ENCODE results near the gene ZW10.
A peak's percentile ranks its signal among the peaks of the same experiment; 100 is the strongest.
"Not testable (repeated sequence)": the region's sequence is repeated elsewhere in the genome, so short reads cannot be mapped to it uniquely, and the experiment has no call there.

The ZW10 gene

DNA sequence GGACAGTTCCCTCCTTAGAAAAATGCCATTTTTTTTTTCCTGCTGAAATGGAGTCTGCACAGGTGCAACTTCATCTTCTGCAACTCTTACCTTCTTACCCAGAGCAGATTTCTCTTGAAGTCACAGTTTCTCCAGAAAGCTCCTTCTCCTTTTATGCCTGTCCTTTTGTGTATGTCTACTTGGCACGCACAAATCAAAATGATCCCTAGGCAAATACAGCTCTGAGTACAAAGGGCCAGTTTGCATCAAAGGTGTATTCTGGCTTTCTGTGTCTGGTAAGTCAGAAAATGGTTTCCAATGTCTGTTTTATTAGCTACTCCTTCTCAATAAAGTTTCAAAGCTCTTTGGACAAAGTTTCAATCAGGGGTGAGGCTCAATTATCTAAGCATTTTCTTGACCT is 8.6 kb upstream of the ZW10 start:
- H3K9ac ChIP-seq (ENCODE audit: low read depth, low read length) = no peak overlapping the region
- H3K9me3 ChIP-seq (ENCODE audit: control insufficient read depth, insufficient read depth, low read length) = no peaks in the 10 kb centered on the region
- no peak overlapping the region for H3K4me3 ChIP-seq (ENCODE audit: low read depth, low read length)
- H3K4me1 ChIP-seq (ENCODE audit: control insufficient read depth, insufficient read depth, low read length) = no peaks in the 10 kb centered on the region
- no peaks in the 10 kb centered on the region for H3K36me3 ChIP-seq (ENCODE audit: control insufficient read depth, insufficient read depth, low read length)
- no peaks in the 10 kb centered on the region for H3K27me3 ChIP-seq (ENCODE audit: control insufficient read depth, insufficient read depth, low read length)

DNA sequence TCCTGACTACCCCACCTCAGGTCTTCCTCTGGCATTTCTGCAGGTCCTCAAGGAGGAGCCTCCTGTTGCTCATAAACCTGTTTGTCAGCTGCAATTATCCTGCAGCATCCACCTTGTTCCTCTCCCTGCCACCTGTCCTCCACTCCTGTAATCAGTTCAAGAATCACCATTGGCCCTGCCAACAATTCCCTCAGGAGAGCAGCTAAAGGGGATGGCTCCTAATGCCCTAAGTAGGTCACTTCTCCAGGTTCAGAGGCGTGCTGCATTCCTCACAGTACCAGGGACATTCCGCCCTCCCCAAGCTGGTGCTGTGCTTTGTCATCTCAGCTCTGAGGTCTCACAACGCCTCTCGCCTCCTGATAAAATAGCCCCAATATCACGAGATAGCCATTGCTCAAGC is 8.2 kb upstream of the ZW10 start:
- H3K9ac ChIP-seq (ENCODE audit: low read depth, low read length) = no peak overlapping the region
- H3K9me3 ChIP-seq (ENCODE audit: control insufficient read depth, insufficient read depth, low read length) = no peaks in the 10 kb centered on the region
- no peaks in the 10 kb centered on the region for H3K27me3 ChIP-seq (ENCODE audit: control insufficient read depth, insufficient read depth, low read length)
- H3K4me3 ChIP-seq (ENCODE audit: low read depth, low read length) = no peak overlapping the region
- no peaks in the 10 kb centered on the region for H3K4me1 ChIP-seq (ENCODE audit: control insufficient read depth, insufficient read depth, low read length)
- H3K36me3 ChIP-seq (ENCODE audit: control insufficient read depth, insufficient read depth, low read length) = no peaks in the 10 kb centered on the region

DNA sequence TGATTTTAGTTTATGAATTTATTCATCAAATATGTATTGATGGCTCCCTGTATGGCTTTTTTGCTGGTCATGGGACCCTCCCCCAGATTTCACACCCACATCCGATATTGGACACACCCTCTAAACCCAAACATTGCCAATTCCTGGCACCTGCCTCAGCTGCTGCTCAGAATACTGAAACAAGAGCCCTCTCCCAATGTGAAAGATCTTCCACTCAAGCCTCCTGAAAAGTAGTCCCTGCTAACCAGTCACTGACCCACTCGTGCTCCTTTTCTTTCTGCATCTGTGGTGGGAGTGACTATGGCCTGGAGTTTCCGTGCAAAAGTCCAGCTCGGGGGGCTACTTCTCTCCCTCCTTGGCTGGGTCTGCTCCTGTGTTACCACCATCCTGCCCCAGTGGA is 6.0 kb upstream of the ZW10 start, which contains the start of gene CLDN25:
Gene CLDN25 (plus strand): TSS at position 301 of the 400 bp plus-strand sequence. CDS start 0 bp downstream, at position 301.
- Histone ChIP-seq H3K27me3 (ENCODE audit: control insufficient read depth, insufficient read depth, low read length) (no peaks in the 10 kb centered on the region), H3K4me3 (ENCODE audit: low read depth, low read length) (no peak within 1 kb of the TSS), H3K4me1 (ENCODE audit: control insufficient read depth, insufficient read depth, low read length) (no peaks in the 10 kb centered on the region), H3K9me3 (ENCODE audit: control insufficient read depth, insufficient read depth, low read length) (no peaks in the 10 kb centered on the region), H3K36me3 (ENCODE audit: control insufficient read depth, insufficient read depth, low read length) (no peaks in the 10 kb centered on the region), H3K9ac (ENCODE audit: low read depth, low read length) (no peak within 1 kb of the TSS)

DNA sequence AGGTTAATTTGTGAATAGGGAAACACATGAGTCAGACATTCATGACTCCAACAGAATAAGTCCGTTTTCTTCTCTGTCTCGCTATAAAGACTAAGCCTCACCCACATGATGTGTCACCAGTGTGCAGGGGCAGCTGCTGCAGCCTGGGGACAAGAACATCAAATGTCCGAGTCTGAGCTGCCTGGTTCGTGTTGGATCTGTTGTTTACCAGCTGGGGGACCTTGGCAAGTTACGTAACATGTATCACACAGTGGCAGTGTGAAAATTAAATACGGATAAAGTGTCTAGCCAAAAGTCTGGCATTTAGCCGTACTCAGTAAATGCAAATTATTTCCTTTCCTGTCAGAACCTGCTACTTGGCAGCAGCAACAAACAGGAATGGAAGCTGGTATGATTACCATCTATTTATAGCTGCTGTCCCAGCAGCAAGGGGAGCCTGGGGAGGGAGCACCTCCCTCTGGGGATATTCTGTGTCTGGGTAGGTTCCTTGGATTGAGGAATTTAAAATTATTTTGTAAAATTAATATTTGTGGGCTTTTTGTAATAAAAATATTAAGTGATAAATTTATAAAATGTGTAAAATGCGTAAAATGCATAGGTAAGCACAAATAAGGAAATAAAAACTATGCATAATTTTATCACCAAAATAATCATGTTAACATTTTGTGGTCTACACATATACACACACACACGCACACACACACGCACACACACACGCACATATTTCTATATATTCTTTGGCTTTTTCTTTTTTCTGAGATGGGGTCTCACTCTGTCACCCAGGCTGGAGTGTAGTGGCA is 4.8 kb upstream of the ZW10 start:
- Histone ChIP-seq H3K4me3 (ENCODE audit: low read depth, low read length) (no peak overlapping the region), H3K27me3 (ENCODE audit: control insufficient read depth, insufficient read depth, low read length) (no peaks in the 10 kb centered on the region), H3K4me1 (ENCODE audit: control insufficient read depth, insufficient read depth, low read length) (no peaks in the 10 kb centered on the region), H3K9me3 (ENCODE audit: control insufficient read depth, insufficient read depth, low read length) (no peaks in the 10 kb centered on the region), H3K36me3 (ENCODE audit: control insufficient read depth, insufficient read depth, low read length) (peaks cover under 1% of the 10 kb centered on the region), H3K9ac (ENCODE audit: low read depth, low read length) (no peak overlapping the region)

DNA sequence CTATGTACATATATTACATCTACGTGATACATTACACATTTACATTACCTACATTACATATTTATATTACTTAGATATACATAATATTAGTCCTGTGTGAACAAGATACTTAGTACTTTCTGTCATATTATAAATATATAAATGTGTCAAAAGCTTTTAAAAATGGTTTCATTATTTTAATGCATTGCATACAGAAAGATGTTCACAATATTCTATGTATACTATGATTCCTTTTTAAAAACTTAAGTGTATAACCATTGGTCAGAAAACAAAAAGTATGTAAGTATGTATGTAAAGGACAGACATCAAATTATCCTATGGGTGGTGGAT is 647 bp upstream of the ZW10 start:
- no peaks in the 10 kb centered on the region for H3K9me3 ChIP-seq (ENCODE audit: control insufficient read depth, insufficient read depth, low read length)
- peak overlapping the region; percentile 100 for H3K4me3 ChIP-seq (ENCODE audit: low read depth, low read length)
- H3K36me3 ChIP-seq (ENCODE audit: control insufficient read depth, insufficient read depth, low read length) = peaks cover 3% of the 10 kb centered on the region
- H3K4me1 ChIP-seq (ENCODE audit: control insufficient read depth, insufficient read depth, low read length) = no peaks in the 10 kb centered on the region
- H3K27me3 ChIP-seq (ENCODE audit: control insufficient read depth, insufficient read depth, low read length) = no peaks in the 10 kb centered on the region
- H3K9ac ChIP-seq (ENCODE audit: low read depth, low read length) = peak overlapping the region; percentile 87

DNA sequence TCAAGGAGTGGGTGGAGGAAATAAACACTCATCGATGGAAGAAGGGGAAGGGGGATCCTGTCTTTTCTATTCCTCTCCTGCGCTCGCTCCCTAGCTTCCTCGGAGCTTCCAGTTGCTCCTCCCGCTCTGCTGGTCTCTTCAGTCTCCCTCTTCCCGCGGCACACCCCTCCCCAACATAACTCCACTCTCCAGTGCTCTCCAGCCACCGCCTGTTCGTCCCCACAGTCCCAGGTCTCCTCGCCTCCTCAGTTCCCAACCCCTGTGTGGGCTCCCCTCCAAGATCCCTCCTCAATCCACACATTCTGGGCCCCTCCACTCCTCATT is 438 bp downstream of the ZW10 start:
- H3K36me3 ChIP-seq (ENCODE audit: control insufficient read depth, insufficient read depth, low read length) = peaks cover 3% of the 10 kb centered on the region
- H3K27me3 ChIP-seq (ENCODE audit: control insufficient read depth, insufficient read depth, low read length) = no peaks in the 10 kb centered on the region
- H3K4me3 ChIP-seq (ENCODE audit: low read depth, low read length) = peak overlapping the region; percentile 100

DNA sequence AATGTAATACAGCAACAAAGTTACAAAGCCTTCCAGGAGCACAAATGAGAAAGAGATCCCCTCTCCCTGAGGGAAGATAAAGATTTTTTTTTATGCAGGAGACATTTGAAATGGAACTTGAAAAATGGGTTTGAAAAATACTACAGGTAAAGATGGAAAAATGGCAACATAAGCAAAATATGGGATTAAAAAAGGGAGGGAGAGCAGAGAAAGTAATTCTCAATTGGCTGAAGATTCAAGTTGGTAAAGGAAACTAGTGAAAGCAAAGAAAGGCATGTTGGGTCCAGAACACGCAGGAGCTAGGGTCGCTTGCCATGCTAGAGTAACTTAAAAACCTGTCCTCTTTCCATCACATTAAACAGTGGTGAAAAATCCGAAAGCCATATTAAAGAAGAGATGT is 1.5 kb downstream of the ZW10 start:
- Histone ChIP-seq H3K27me3 (ENCODE audit: control insufficient read depth, insufficient read depth, low read length) (no peaks in the 10 kb centered on the region), H3K36me3 (ENCODE audit: control insufficient read depth, insufficient read depth, low read length) (peaks cover 3% of the 10 kb centered on the region), H3K9ac (ENCODE audit: low read depth, low read length) (no peak overlapping the region), H3K9me3 (ENCODE audit: control insufficient read depth, insufficient read depth, low read length) (no peaks in the 10 kb centered on the region), H3K4me3 (ENCODE audit: low read depth, low read length) (no peak overlapping the region), H3K4me1 (ENCODE audit: control insufficient read depth, insufficient read depth, low read length) (no peaks in the 10 kb centered on the region)

More for the DNA sequence above, 438 bp downstream of the ZW10 start:
- Histone ChIP-seq H3K4me1 (ENCODE audit: control insufficient read depth, insufficient read depth, low read length) (no peaks in the 10 kb centered on the region), H3K9ac (ENCODE audit: low read depth, low read length) (peak overlapping the region; percentile 98), H3K9me3 (ENCODE audit: control insufficient read depth, insufficient read depth, low read length) (no peaks in the 10 kb centered on the region)

DNA sequence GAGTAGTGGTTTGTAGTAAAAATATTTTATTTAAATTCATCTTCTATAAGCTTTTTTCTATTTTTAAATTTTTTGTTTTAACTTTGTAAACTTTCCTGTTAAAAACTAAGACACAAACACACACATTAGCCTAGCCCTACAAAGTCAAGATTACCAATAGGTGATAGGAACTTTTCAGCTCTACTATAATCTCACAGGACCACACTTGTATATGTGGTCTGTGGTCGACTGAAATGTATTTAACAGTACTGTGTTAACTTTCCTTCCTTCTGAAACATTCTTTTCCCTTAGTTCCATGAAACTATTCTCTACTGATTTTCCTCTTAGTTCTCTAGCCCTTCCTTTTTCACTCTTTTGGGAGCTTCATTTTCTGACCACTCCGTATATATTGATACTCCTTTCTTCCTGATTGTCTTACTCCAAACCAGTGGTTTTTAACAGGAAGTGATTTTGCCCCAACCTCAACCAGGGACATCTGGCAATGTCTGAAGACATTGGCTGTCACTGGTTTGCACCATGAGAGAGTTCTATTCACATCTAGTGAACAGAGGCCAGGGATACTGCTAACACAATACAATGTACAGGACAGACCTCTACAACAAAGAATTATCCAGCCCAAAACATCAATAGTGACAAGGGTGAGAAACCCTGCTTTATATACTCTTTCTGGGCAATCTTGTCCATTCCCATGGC is 8.8 kb downstream of the ZW10 start:
- H3K4me3 ChIP-seq (ENCODE audit: low read depth, low read length) = no peak overlapping the region
- no peaks in the 10 kb centered on the region for H3K36me3 ChIP-seq (ENCODE audit: control insufficient read depth, insufficient read depth, low read length)
- no peaks in the 10 kb centered on the region for H3K9me3 ChIP-seq (ENCODE audit: control insufficient read depth, insufficient read depth, low read length)
- H3K27me3 ChIP-seq (ENCODE audit: control insufficient read depth, insufficient read depth, low read length) = no peaks in the 10 kb centered on the region
- no peaks in the 10 kb centered on the region for H3K4me1 ChIP-seq (ENCODE audit: control insufficient read depth, insufficient read depth, low read length)
- no peak overlapping the region for H3K9ac ChIP-seq (ENCODE audit: low read depth, low read length)

DNA sequence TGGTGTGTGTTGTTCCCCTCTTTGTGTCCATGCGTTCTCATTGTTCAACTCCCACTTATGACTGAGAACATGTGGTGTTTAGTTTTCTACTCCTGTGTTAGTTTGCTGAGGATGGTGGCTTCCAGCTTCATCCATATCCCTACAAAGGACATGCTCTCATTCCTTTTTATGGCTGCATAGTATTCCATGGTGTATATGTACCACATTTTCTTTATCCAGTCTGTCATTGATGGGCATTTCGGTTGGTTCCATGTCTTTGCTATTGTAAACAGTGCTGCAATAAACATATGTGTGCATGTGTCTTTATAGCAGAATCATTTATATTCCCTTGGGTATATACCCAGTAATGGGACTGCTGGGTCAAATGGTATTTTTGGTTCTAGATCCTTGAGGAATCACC is 10.5 kb downstream of the ZW10 start:
- H3K9me3 ChIP-seq (ENCODE audit: control insufficient read depth, insufficient read depth, low read length); H3K4me1 ChIP-seq (ENCODE audit: control insufficient read depth, insufficient read depth, low read length); H3K27me3 ChIP-seq (ENCODE audit: control insufficient read depth, insufficient read depth, low read length); H3K9ac ChIP-seq (ENCODE audit: low read depth, low read length); H3K36me3 ChIP-seq (ENCODE audit: control insufficient read depth, insufficient read depth, low read length); H3K4me3 ChIP-seq (ENCODE audit: low read depth, low read length): not testable (repeated sequence)

DNA sequence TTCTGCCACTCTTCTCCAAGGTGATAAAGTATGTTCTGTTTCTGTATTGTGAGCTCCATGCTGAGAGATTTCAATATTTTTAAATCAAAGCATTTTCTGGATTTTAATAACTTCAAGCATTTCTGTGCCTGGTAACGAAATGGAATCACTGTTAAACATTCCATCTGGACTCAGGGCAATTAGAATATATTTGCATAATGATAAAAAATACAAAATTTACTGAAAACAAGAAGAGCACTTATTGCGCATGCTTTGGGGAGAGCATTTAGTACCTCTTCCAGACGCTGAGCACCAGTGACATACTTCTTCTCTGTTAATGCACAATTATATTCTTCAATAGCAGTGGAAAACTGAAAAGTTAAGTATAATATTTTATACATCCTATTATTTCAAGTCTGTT is 13.3 kb downstream of the ZW10 start:
- Histone ChIP-seq H3K9me3 (ENCODE audit: control insufficient read depth, insufficient read depth, low read length) (no peaks in the 10 kb centered on the region), H3K4me3 (ENCODE audit: low read depth, low read length) (no peak overlapping the region), H3K4me1 (ENCODE audit: control insufficient read depth, insufficient read depth, low read length) (no peaks in the 10 kb centered on the region), H3K36me3 (ENCODE audit: control insufficient read depth, insufficient read depth, low read length) (peaks cover 7% of the 10 kb centered on the region), H3K9ac (ENCODE audit: low read depth, low read length) (no peak overlapping the region), H3K27me3 (ENCODE audit: control insufficient read depth, insufficient read depth, low read length) (no peaks in the 10 kb centered on the region)

DNA sequence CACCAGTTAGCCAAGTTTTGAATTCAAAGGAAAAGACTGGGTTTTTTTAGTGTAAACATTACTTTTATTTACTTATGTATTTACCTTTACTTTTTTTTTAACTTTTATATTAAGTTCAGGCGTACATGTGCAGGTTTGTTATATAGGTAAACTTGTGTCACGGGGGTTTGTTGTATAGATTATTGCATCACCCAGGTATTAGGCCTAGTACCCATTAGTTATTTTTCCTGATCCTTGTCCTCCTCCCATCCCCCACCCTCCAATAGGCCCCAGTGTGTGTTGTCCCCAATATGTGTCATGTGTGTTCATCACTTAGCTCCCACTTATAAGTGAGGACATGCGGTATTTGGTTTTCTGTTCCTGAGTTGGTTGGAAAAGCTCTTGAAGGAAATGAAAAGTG is 20.6 kb downstream of the ZW10 start:
- no peaks in the 10 kb centered on the region for H3K4me1 ChIP-seq (ENCODE audit: control insufficient read depth, insufficient read depth, low read length)
- H3K36me3 ChIP-seq (ENCODE audit: control insufficient read depth, insufficient read depth, low read length) = peaks cover 3% of the 10 kb centered on the region
- no peaks in the 10 kb centered on the region for H3K27me3 ChIP-seq (ENCODE audit: control insufficient read depth, insufficient read depth, low read length)
- H3K9ac ChIP-seq (ENCODE audit: low read depth, low read length) = no peak overlapping the region
- no peaks in the 10 kb centered on the region for H3K9me3 ChIP-seq (ENCODE audit: control insufficient read depth, insufficient read depth, low read length)
- no peak overlapping the region for H3K4me3 ChIP-seq (ENCODE audit: low read depth, low read length)

DNA sequence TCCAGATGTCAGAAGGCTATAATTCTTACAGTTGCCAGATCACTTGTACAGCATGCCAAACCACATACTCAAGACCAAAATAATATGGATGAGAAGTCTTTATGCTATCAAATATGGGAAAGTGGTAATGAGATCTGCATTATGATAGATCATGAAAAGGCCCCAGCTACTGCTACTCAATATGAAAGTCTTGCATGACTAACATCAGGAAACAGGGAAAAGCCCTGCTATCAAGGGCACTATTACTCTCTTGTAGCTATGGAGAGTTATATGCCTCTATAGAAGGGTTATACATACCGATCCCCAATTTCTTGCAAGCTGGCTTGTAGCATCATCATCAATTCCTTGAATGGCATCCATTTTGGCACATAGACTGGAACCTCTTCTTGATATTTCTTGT is 37.2 kb downstream of the ZW10 start:
- H3K36me3 ChIP-seq (ENCODE audit: control insufficient read depth, insufficient read depth, low read length) = peaks cover 12% of the 10 kb centered on the region
- H3K4me3 ChIP-seq (ENCODE audit: low read depth, low read length) = no peak overlapping the region
- no peaks in the 10 kb centered on the region for H3K27me3 ChIP-seq (ENCODE audit: control insufficient read depth, insufficient read depth, low read length)
- no peaks in the 10 kb centered on the region for H3K4me1 ChIP-seq (ENCODE audit: control insufficient read depth, insufficient read depth, low read length)
- H3K9me3 ChIP-seq (ENCODE audit: control insufficient read depth, insufficient read depth, low read length) = no peaks in the 10 kb centered on the region
- no peak overlapping the region for H3K9ac ChIP-seq (ENCODE audit: low read depth, low read length)
